Activated T-cell treated with anti-CD3 and anti-CD28 coated beads for 4 hours (primary cell): ENCODE results near the gene NIPAL1.
"Not testable (repeated sequence)": the region's sequence is repeated elsewhere in the genome, so short reads cannot be mapped to it uniquely, and the experiment has no call there.

ENCODE experiments used
- DNase-seq: peaks from one replicate; pipeline ENCODE4 v3.0.0-alpha.2; 2020

The NIPAL1 gene

GRCh38 chr4:48016141-48017107 is at the start of gene NIPAL1, which contains the start of gene CNGA1:
Gene NIPAL1, plus strand, starts transcription at chr4:48016772. Its CDS starts 68 bp downstream, at chr4:48016840.
Gene CNGA1, minus strand, starts transcription at chr4:48016681. Its CDS starts 63,992 bp downstream, at chr4:47952689.
- peak; percentile 57 for DNase-seq

DNA sequence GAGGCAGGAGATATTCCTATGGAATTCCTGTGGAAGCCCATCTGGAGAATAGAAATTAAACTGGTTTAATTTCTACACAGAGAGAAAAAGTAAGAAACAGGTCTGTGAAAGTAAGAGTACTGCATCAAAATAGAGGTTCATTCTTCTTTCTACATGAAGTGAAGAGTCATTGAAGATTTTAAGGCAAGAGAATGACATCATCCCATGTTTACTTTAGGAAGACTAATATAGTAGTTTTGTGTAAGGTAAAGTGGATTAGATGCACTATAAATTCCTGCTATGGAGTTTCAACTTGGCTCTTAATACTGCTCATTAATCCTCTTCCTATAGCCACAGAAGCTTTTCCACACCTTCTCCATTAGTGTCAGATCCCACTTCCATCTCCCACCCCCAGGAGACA is 47.7 kb upstream of the NIPAL1 start:
- DNase-seq: no peak

GRCh38 chr4:47972181-47972580 is 44.4 kb upstream of the NIPAL1 start:
- no peak for DNase-seq

GRCh38 chr4:47972721-47973120 is 43.9 kb upstream of the NIPAL1 start:
- no peak for DNase-seq

DNA sequence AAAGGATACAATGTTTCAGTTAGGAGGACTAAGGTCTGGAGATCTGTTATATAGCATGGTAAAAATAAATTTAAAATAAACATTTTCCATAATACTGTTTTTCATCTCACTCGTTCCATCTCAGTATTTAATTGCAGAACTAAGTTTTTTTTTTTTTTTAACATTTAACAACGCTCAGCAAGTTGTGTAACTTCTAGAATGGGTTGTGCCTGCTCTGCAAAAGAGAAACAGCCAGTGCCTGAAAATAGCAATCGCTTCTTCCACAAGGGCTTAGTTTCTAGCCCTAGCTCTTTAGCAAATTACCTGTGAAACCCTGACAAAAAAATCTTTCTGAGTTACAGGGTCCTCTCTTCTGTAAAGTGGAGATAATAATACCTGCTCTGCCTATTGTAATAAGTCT is 42.0 kb upstream of the NIPAL1 start:
- DNase-seq: no peak

GRCh38 chr4:47990145-47990544 is 26.4 kb upstream of the NIPAL1 start:
- DNase-seq: no peak

DNA sequence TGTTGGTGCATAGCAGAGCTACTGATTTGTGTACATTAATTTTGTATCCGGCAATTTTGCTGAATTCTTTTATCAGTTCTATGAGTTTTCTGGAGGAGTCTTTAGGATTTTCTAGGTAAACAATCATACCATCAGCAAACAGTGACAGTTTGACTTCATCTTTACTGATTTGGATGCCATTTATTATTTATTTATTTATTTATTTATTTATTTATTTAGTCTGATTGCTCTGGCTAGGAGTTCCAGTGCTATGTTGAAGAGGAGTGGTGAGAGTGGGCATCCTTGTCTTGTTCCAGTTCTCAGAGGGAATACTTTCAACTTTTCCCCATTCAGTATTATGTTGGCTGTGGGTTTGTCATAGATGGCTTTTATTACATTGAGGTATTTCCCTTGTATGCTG is 24.1 kb upstream of the NIPAL1 start:
- not testable (repeated sequence) for DNase-seq

- DNase-seq: no peak
Observed at GRCh38 chr4:47996021-47996420, 20.6 kb upstream of the NIPAL1 start.

DNA sequence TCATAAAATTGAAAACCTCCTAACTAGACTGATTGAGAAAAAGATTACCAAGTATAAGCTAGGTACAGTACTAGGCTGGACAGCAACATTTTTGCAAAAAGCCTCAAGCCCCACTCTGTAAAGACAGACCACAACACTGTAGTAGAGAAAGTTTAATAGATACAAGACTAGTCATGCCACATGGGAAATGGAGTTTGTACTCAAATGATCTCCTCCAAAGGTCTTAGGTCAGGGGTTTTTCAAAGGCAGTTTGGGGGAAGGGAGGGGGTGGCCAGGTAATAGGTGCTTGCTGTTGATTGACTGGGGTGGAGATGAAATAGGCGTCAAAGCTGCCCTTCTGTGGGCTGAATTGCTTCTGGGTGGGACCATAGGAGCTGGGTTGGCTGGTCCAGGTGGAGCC is 14.3 kb upstream of the NIPAL1 start:
- DNase-seq: no peak

GRCh38 chr4:48003568-48003967 is 13.0 kb upstream of the NIPAL1 start:
- DNase-seq: not testable (repeated sequence)

DNA sequence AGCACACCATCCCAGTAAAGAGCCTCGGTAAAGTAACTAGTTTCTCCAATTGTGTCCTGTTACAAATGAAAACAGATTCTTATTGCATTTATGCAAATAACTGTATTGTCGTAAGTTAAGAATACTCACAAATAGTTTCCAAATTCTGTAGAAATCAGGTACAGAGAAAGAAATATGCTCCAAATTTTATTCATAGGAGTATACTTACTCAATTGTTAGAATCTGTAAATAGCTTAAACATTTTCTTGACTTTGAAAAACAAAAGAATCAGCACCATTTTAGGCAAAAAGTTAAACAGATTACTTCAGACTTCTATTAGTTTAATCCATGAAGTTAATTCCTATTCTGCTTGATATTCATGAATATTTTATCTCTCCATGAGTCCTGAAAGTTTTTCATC is 10.8 kb upstream of the NIPAL1 start:
- no peak for DNase-seq

DNA sequence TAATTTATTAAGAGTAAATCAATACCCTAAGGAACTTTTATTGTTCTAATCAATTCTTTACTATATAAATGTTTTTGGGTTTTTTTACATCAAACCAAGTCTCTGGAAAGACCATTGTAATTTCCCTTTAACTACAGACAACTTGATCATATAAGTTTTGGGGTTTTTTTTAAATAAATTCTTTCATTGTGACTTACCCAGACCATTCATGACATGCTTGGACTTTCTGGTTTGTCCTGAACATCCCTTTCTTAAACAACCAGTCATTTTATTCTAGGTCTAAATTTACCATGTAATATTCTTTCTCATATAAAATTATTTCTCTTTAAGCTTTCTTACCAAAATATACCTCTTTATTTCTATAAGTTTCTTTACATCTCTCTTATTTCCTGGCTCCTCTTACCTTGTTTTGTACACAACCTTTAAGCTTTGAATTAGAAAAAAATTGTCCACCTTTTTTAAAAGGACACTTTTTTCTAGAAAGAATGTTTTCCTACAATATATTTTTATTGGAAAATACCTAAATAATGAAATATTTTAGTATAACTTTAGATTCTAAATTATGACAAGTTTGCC is 8.5 kb upstream of the NIPAL1 start:
- DNase-seq: no peak

DNA sequence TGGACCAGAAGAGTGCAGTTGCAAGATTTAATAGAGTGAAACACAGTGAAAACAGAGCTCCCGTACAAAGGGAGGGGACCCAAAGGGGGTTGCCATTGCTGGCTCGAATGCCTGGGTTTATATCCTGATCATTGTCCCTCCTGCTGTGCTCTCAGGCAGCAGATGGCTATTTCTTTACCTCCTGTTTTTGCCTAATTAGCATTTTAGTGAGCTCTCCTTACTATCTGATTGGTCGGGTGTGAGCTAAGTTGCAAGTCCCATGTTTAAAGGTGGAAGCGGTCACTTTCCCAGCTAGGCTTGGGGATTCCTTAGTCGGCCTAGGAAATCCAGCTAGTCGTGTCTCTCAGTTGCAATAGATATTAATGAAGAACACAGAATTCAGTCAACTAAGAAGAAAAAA is 5.7 kb upstream of the NIPAL1 start:
- DNase-seq: not testable (repeated sequence)

DNA sequence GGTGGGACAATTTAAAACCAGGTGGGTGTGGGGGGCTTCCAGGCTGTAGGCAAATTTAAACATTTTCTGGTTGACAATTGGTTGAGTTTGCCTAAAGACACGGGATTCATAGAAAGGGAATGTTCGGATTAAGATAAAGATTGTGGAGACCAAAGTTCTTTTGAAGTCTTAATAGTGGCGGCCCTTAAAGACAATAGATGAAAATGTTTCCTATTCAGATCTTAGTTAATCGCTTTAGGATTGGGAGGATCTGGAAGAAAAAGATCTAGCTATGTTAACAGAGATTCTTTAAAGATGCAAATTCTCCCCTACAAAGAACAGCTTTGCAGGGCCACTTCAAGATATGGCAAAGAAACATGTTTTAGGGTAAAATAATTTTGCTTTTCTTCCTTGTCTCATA is 4.8 kb upstream of the NIPAL1 start:
- no peak for DNase-seq

DNA sequence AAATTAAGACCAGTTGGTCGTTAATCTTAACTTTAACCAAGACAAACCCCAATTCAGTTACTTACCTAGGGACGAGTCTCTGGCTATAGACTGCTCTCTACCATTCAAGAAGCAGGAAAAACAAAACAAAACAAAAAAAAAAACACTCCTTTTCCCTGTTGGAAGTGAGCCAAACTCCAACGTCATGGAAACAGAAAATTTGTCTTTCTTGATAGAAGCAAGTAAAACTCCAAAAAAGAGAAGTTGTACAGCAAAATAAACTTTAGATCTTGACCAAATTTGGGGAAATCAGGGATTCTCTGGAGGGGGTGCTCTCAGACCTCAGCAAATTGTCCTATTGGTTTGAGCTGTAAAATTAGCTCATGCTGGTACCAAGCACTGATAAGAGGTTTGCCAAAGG is 3.7 kb upstream of the NIPAL1 start:
- no peak for DNase-seq

DNA sequence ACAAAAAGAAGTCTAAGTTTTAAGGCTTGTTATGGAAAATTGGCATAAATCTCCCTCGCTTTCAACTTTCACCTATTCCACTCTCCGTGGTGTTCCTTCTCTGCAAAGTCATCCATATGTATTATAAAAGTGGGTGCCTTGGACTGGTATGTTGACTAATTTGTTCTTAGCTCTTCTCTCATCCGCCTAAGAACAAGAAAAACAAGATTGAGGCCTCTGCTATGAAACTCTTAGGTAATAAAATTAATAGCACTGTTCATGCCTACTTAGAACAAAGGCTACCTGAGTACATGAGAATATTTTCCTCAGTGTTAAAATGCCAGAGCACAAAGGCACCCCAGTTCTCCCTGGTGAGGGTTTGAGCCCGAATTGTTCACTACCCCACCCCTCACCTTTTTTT is 1.4 kb upstream of the NIPAL1 start:
- no peak for DNase-seq

GRCh38 chr4:48015678-48016077 is 894 bp upstream of the NIPAL1 start:
- no peak for DNase-seq

GRCh38 chr4:48017108-48017571 is 568 bp downstream of the NIPAL1 start:
- DNase-seq: peak; percentile 36

DNA sequence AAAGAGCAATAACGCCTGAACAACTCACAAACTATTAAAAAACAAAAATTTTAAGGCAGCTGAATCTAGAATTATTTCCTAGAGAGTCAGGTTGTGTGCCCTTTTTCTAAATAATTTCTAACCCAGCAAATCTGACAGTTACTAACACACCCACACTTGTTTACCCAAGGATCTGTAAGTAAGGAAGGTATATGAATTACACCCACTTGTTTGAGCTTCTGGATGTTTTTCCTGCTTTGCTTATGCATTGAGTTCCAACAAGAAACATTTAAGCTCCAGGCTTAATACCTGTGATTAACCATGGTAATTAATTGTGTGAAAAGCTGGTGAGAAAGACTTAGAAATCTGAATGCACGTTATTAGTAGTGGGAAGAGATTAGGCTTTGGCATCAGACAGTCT is 1.5 kb downstream of the NIPAL1 start:
- DNase-seq: no peak

DNA sequence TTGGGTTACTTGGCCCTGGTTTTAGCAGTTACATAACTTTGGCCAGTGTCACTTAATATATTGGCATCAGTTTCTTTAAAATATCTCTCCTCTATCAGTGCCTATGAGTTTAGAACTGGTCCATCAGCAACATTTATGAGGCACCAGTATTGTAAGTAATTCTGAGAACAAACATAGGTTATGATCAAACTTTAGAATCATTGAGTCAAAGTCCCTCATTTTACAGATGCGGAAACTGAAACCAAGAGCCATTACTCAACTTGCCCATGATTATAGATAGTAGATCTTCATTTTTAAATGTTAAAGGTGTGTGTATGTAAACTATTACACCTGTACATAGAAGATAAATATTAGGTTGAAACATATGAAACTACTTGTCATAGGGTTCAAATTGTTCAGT is 4.5 kb downstream of the NIPAL1 start:
- DNase-seq: no peak

GRCh38 chr4:48022192-48022799 is 5.7 kb downstream of the NIPAL1 start:
- no peak for DNase-seq

- DNase-seq: no peak
Observed at GRCh38 chr4:48024522-48024921, 8.0 kb downstream of the NIPAL1 start.

DNA sequence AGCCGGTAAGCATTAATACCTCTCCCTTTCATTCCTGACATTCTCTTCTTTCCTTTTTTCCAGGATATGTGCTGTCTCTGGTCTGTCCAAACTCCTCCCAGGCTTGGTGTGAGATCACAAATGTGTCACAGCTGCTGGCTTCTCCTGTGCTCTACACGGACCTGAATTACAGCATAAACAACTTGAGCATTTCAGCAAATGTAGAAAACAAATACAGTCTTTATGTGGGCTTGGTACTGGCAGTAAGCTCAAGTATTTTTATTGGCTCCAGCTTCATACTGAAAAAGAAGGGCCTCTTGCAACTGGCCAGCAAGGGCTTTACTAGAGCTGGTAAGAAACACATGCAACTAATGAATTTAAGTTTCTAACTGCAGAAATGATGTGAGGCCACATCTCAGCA is 8.4 kb downstream of the NIPAL1 start:
- no peak for DNase-seq

DNA sequence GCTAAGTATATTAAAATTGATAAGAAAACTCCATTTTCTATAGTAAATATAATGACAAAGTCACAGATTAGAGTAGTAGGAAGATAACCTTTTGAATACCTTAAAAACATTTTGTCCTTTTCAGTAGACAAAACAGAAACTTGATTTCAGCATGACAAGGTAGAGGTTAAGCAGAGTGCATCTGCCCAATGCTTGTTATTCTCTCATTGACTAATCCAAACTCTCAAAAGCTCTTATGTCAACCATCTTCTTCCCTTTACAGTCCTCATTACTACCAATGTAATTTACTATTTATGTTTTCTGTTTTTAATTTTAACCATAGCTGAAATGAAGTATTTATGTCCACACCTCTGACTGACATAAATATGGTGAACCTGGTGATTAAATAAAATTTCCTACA is 11.1 kb downstream of the NIPAL1 start:
- DNase-seq: no peak
